MCF 10A (cell line): ENCODE measurements around the gene FBXO38. TPM values are rescaled to one million over a fixed set of nuclear protein-coding genes. Genes with fewer than 3 reads are reported as not detected.

Experiments used
- BruUV-seq: library from RNA; stranded (reverse); fragments of 400-500 nt; replicated peaks from 2 replicates; lab custom pipeline; 2021; lab: Mats Ljungman, UMichigan
- CTCF ChIA-PET: fragments of 300-600 bp; sonication (Branson Sonifier 250); formaldehyde crosslinking; extraction: SDS; loops from one replicate; lab custom pipeline; 2021; ENCODE audit warnings: antibody characterized with exemption, inconsistent platforms; lab: Yijun Ruan, JAX
- POLR2A ChIA-PET: fragments of 300-600, 350-650 bp; sonication (Branson Sonifier 250); formaldehyde crosslinking; extraction: SDS; loops from one replicate; lab custom pipeline; 2020; ENCODE audit warnings: antibody characterized with exemption, inconsistent platforms; lab: Yijun Ruan, JAX
- DNase-seq: peaks from one replicate; pipeline ENCODE4 v3.0.0-alpha.2; 2018; ENCODE audit not compliant: unreplicated experiment
- H3K27ac Mint-ChIP-seq: one replicate; pipeline ENCODE4 v1.8.0; 2022; ENCODE audit warnings: mild to moderate bottlenecking, low read depth, mixed read lengths; ENCODE audit not compliant: unreplicated experiment
- H3K27me3 Mint-ChIP-seq: one replicate; pipeline ENCODE4 v1.8.0; 2022; ENCODE audit warnings: mixed read lengths; ENCODE audit not compliant: insufficient read depth, unreplicated experiment
- H3K36me3 Mint-ChIP-seq: one replicate; pipeline ENCODE4 v1.8.0; 2022; ENCODE audit warnings: mild to moderate bottlenecking, moderate library complexity, mixed read lengths; ENCODE audit not compliant: insufficient read depth, unreplicated experiment
- H3K4me1 Mint-ChIP-seq: one replicate; pipeline ENCODE4 v1.8.0; 2022; ENCODE audit warnings: mixed read lengths; ENCODE audit not compliant: insufficient read depth, unreplicated experiment
- H3K4me3 Mint-ChIP-seq: one replicate; pipeline ENCODE4 v1.8.0; 2022; ENCODE audit warnings: mild to moderate bottlenecking, moderate library complexity, mixed read lengths; ENCODE audit not compliant: unreplicated experiment
- H3K9me3 Mint-ChIP-seq: one replicate; pipeline ENCODE4 v1.8.0; 2022; ENCODE audit warnings: mixed read lengths; ENCODE audit not compliant: unreplicated experiment
- intact Hi-C: fragments of 100-400 bp; cut with micrococcal nuclease; formaldehyde crosslinking; loops from 2 replicates; pipeline ENCODE4 v1.14.1; 2022
- total RNA-seq: library from RNA; stranded (reverse); gene quantifications from 2 replicates; pipeline ENCODE4 v1.2.3, GENCODE V29; 2022
- TF ChIP-seq, protein P1 (sequence below): fragments of 200-600 bp; IDR thresholded peaks from one replicate; pipeline ENCODE4 v1.8.0; 2022; ENCODE audit warnings: antibody characterized with exemption, mild to moderate bottlenecking; ENCODE audit not compliant: unreplicated experiment

FBXO38 gene
- total RNA-seq, 1 experiment from 2014 or later = 54.4 TPM

DNA sequence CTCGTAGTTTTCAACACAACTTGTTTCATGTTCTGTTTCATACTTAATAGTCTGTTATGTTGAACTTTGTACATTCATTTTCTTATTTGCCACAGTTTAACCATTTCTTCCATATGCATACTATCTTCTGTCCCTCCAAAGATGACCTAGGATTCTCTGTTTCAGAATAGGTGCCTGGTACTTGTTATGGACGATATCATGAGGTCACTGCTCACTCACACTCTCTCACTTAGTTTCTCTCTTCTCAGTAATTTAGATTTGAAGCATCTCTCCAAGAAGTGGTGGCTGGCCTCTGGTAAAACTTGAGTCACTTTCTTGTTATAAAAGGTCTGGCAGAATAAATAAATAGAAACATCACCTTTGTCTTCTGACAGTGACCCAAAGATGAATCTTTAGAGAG lies 28.4 kb downstream of the FBXO38 start:
- peaks cover 100% of the 10 kb centered on the region for H3K36me3 Mint-ChIP-seq

DNA sequence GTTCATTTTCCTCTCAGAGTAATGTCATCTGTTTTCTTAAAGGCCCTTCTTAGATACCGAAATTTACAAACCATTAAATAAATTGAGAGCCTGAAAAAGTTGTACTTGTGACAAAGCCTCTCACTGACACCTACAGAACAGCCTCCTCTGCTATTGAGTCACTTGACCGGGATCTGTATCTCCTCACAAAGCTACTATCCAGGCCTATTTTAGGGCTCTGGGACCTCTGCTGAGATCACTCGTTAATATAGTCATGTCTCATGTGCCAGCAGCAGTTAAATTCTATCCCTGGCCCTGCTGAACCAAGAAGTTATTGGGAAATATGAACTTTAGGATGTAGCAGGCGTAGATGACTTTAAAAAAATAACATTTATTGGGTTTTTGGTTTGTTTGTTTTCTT lies 31.1 kb downstream of the FBXO38 start:
- H3K36me3 Mint-ChIP-seq = peaks cover 95% of the 10 kb centered on the region
- H3K9me3 Mint-ChIP-seq = no peaks in the 10 kb centered on the region
- H3K4me1 Mint-ChIP-seq = no peaks in the 10 kb centered on the region

More for the DNA sequence above, 28.4 kb downstream of the FBXO38 start:
- DNase-seq = no peak
- intact Hi-C loops = no loop called here
- BruUV-seq = no TSS peak
- Mint-ChIP-seq H3K27me3 (no peaks in the 10 kb centered on the region), H3K4me3 (no peak overlapping the region), H3K4me1 (no peaks in the 10 kb centered on the region), H3K27ac (no peak overlapping the region), H3K9me3 (no peaks in the 10 kb centered on the region)
- TF ChIP-seq, protein P1, sequence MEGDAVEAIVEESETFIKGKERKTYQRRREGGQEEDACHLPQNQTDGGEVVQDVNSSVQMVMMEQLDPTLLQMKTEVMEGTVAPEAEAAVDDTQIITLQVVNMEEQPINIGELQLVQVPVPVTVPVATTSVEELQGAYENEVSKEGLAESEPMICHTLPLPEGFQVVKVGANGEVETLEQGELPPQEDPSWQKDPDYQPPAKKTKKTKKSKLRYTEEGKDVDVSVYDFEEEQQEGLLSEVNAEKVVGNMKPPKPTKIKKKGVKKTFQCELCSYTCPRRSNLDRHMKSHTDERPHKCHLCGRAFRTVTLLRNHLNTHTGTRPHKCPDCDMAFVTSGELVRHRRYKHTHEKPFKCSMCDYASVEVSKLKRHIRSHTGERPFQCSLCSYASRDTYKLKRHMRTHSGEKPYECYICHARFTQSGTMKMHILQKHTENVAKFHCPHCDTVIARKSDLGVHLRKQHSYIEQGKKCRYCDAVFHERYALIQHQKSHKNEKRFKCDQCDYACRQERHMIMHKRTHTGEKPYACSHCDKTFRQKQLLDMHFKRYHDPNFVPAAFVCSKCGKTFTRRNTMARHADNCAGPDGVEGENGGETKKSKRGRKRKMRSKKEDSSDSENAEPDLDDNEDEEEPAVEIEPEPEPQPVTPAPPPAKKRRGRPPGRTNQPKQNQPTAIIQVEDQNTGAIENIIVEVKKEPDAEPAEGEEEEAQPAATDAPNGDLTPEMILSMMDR = no peak
- ChIA-PET CTCF (interaction anchor here (1.8 to 3.8 kb wide), 5 partner anchors 10 to 318 kb away, joined by 5 to 21 read pairs (median 9); no protein-coding TSS in a partner anchor), POLR2A (interaction anchor here (0.5 to 2.2 kb wide), 4 partner anchors 14 to 718 kb away, joined by 3 to 7 read pairs (median 3); no protein-coding TSS in a partner anchor)

DNA sequence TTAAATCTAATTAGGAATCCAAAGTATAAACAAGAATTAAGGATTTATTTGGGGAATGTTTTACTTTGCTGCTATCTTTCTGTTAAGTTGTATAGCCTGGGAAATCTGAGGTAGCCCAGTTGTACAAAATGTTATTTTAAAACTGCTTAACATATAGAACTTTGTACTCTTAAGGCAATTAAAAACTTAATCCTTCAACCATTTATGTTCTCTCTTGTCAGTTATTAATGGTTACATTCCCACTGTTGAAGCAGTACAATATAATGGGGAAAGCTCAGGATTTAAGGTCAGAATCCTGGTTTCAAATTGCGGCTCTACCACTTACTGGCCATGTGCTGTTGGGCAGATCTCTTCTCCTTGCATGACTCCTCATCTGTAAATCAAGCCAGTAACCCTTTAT lies 32.7 kb downstream of the FBXO38 start:
- TF ChIP-seq, protein P1 = no peak
- BruUV-seq = no TSS peak
- CTCF ChIA-PET = interaction anchor here (10.3 kb wide), 1 partner anchor 315 kb away, joined by 75 read pairs; no protein-coding TSS in a partner anchor

More for the DNA sequence above, 31.1 kb downstream of the FBXO38 start:
- ChIA-PET CTCF (interaction anchor here (1.0 kb wide), 1 partner anchor 29 kb away, joined by 3 read pairs; no protein-coding TSS in a partner anchor), POLR2A (interaction anchor here (1.2 to 2.0 kb wide), 2 partner anchors 14 to 316 kb away, joined by 3 to 4 read pairs; no protein-coding TSS in a partner anchor)
- TF ChIP-seq, protein P1 = no peak
- DNase-seq = no peak
- no TSS peak for BruUV-seq
- Mint-ChIP-seq H3K27me3 (no peaks in the 10 kb centered on the region), H3K27ac (no peak overlapping the region), H3K4me3 (no peak overlapping the region)
- intact Hi-C loops = no loop called here

DNA sequence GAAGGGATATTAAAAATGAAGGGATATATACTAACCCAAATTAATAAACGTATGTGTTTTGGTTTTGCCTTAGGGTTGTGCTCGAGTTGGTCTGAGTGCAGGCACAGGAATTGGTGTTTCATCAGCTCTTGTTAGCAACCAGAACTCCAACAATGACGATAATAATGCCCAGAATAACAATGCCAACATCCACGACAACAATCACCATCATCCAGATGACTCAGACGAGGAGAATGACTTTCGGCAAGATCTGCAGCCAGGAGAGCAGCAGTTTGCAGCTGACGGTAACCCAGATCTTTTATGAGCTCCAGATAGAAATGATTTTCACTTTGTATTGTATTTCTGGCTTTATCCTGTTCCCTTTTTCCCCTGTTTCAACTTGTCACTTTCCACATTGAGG lies 33.2 kb downstream of the FBXO38 start:
- POLR2A ChIA-PET = interaction anchor here (1.8 kb wide), 1 partner anchor 33 kb away, joined by 4 read pairs; the partner anchor contains the start of gene FBXO38
- peak; percentile 91 for DNase-seq
- H3K36me3 Mint-ChIP-seq = peaks cover 88% of the 10 kb centered on the region
- no peaks in the 10 kb centered on the region for H3K27me3 Mint-ChIP-seq
- no peaks in the 10 kb centered on the region for H3K4me1 Mint-ChIP-seq
- TF ChIP-seq, protein P1 = no peak
- H3K27ac Mint-ChIP-seq = peak overlapping the region; percentile 53
- CTCF ChIA-PET = interaction anchor here (0.6 to 10.3 kb wide), 5 partner anchors 24 to 628 kb away, joined by 3 to 75 read pairs (median 5); no protein-coding TSS in a partner anchor
- BruUV-seq = no TSS peak
- no peak overlapping the region for H3K4me3 Mint-ChIP-seq
- no peaks in the 10 kb centered on the region for H3K9me3 Mint-ChIP-seq
- intact Hi-C loops = no loop called here

More for the DNA sequence above, 32.7 kb downstream of the FBXO38 start:
- Mint-ChIP-seq H3K4me3 (no peak overlapping the region), H3K9me3 (no peaks in the 10 kb centered on the region), H3K4me1 (no peaks in the 10 kb centered on the region), H3K27me3 (no peaks in the 10 kb centered on the region), H3K36me3 (peaks cover 88% of the 10 kb centered on the region), H3K27ac (peak overlapping the region; percentile 53)
- POLR2A ChIA-PET = interaction anchor here (1.8 to 2.0 kb wide), 2 partner anchors 32 to 314 kb away, joined by 4 read pairs; partner anchors contain the start of gene FBXO38
- intact Hi-C loops = no loop called here
- DNase-seq = no peak
